Stimulated activated CD4-positive, alpha-beta T cell treated with anti-CD3 and anti-CD28 coated beads, Interleukin-4, amount 100 ng/mL, for 1 hour (primary cell): ENCODE data around the gene MKS1.

Experiments used
- DNase-seq: peaks from one replicate; pipeline ENCODE4 v3.0.0-alpha.2; 2020

MKS1 gene

DNA sequence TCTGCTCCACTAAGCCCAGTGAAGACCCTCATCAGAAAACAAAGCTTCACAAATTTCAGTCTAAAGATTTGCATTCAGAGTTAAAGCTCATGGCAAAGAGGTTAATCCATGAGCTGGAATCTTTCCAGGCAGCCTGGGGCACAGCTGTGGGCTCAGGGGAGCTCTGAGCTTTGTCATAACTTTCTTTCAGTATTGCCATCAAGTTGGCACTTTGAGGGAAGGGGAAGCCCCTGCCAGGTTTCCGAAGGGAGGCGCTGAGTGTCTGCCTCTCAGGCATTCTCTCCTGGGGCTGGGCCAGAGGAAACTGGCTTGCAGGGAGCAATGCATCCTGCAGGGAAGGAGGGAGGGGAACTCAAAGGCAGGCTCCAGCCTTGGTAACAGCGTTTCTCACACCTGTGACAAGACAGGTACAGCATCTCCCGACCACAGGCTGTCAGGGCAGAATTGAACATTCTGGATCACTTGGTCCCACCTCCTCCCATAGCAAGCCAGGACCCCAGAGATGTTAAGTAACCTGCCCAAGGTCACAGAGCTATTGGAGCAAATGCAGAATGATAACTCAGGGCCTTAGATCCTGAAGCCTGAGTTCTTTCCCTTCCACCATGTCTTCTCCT lies 23.2 kb upstream of the MKS1 start:
- DNase-seq = no peak

DNA sequence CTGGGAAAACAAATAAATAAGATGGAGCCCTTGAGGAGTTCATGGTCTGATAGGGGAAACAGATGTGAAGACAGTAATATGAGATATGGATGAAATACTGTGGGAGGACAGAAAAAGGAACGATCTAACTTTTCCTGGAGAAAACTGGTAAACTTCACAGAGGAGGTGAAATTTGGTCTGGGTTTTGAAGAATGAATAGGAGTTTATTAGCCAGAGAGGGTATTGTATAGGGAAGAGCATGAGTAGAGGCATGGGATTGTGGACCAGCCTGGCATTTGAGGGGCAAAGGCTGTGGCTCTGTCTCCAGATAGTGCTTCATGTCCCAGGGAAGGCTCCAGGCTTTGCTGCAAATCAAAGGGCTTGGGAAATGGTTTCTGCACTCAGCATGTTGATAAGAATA lies 20.9 kb upstream of the MKS1 start:
- no peak for DNase-seq

DNA sequence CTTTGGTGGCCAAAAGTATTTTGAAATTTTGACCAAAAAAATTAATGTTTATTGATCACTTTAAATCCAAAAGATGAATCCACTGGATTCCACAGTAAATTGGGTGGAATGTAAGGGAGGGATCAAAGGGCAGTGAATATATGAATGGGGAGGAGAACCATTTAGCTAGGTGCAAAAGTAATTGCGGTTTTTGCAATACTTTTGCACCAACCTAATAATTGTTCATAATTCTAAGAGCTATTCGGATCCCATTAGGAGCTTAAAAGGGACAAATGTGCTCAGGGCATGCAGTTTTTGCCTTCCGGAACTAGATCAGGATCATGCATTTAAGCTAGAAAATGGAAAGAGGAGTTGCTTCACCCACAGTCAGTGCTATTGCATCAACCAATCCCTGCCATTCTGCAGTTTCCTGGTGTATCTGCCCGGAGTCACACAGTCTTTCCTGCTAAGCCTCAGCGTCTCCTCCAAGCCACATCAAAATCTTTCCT lies 19.1 kb upstream of the MKS1 start, which contains the start of gene LPO:
Gene LPO (plus strand): TSS at position 438 of the 488 bp plus-strand sequence. CDS start 4,396 bp downstream, outside the sequence.
- DNase-seq = no peak

DNA sequence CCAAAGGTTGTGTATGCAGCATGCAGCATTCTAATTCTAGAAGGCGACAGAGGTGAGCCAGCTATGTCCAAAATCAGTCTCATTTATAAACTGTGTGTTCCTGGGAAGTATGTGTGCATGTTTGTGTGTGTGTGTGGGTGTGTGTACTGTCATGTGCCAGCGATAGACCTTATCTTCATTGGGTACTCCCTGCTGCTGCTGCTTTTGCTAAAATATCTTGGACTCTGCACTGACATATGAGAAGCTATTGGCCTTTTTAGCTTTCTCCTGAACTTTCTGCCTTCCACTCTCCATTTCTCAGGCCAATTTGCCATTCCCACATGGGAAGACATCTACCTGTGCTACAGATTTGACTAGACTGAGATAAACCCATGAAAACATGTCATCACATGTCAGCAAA lies 17.3 kb upstream of the MKS1 start:
- no peak for DNase-seq

DNA sequence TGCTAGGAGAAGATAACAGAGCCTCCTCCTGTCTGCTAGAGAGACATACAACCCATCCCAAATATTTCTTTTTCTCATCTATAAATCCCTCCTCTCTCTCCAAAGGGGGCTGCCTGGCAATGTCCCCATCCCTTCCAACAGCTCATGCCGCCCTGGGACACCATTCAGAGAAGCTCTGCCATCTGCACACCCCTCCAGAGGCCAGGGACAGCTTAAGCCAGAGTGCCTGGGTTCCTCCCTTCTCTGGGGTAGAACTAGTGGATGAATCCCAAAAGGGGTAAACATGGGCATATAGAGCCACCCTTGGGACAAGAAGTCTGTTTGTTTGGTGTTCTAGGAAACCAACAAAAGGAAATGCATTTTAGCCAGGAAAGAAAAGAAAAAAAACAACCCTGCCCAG lies 16.8 kb upstream of the MKS1 start:
- no peak for DNase-seq

DNA sequence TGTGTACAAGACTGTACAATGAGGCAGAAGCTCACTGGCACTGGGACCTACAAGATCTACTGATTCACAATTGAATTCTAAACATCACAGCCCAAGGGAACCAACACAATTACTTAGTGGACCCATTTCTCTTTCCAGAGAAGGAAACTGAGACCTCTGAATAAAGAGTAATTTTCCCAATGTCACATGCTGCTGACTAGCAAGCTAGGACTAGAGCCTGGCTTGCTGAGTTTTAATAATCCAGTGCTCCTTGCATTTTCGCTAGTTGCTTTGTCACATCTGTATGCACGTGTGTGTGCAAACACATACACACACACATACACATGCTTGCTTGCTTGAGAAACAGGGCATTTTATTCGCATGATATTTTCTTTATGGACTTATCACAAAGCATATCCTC lies 15.5 kb upstream of the MKS1 start:
- no peak for DNase-seq

DNA sequence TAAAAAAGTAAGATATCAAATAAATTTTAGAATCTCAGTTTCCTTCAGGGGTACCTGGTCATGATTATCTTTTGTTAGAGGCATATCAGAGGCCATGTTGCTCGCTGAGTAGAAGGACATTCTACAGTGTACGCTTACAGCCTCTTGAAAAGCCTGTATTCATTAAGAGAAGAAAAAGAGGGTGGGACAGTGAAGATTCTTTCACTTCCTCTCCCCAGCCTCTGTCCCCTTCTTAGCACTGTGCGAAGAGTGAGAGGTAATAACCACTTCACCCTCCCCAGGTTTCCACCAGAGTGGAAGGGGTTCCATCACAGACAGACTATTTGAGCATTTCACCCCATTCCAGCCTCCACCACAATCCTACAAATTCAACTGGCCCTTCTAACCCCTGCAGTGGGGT lies 14.5 kb upstream of the MKS1 start:
- DNase-seq = no peak

DNA sequence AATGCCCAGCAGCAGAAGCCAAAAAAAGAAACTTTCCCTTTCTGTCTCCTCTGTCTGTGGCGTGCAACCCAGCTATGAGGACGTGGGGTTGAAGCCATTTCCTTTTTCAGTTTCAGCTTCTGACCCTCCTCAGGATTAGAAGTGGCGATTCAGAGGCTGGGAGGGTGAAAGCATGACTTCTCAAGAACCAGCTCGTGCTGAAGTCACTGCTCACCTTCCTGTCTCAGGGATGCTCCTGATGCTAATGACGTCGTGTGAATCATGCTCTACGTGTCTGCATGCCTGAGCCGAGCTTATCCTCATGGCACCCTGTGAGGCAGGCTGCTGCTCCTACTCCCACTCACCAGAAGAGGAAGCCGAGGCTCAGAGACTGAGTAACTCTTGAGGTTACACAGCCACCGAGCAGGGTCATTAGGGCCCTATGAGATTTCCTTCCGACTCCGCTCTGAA lies 13.7 kb upstream of the MKS1 start:
- no peak for DNase-seq

DNA sequence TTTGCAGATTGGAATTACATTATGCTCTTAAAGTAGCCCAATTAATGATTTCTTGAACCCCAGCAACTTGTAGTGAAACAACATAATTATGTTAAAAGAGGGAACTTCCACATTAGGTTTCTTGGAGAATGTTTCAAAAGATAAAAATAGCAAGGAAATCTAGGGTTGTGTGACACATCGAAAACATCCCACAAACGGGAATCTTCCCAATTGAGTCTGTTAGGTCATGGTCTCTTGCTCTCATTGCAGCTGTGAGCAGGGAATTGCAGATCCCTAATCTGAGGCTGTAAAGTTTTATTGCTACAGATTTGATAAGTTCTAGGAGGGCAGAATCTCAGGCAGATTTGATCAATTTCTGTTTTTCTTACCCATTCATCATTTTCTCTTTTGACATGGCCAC lies 12.6 kb upstream of the MKS1 start:
- no peak for DNase-seq

DNA sequence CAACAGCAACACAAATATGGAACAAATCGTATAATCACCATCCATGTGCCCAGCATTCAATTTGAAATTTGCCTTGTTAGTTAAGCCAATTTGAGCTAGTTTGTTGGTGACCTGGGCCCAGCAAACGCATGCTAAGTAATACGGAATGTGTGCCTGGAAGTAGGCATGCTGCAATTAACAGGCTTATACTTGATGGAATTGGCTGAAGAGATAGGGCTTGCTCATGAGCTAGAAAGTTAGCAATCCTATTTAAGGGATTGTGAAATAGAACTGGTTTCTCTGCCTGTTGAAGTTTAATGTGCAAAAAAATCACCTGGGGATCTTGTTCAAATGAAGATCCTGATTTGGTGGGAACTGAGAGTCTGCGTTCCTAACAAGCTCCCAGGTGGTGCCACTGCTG lies 10.8 kb upstream of the MKS1 start:
- DNase-seq = no peak

DNA sequence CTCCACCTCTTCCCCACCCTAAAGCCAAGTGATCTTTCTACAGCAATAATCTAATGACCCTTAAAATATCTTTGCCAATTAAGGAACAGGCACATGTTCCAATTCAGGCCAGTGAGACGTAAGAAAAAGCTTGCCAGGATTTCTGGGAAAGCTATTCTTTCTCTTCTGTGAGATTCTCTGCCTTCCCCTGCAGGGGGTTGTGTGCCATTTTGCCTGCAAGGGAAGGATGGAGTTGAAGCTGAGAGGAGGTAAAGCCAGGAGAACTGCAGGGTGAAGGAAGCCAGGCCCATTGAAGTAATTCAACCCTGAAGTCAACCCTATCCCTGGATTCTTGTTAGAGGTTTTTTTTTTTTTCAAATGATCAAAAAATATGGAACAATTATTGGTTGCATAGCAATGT lies 10.3 kb upstream of the MKS1 start:
- DNase-seq = no peak

DNA sequence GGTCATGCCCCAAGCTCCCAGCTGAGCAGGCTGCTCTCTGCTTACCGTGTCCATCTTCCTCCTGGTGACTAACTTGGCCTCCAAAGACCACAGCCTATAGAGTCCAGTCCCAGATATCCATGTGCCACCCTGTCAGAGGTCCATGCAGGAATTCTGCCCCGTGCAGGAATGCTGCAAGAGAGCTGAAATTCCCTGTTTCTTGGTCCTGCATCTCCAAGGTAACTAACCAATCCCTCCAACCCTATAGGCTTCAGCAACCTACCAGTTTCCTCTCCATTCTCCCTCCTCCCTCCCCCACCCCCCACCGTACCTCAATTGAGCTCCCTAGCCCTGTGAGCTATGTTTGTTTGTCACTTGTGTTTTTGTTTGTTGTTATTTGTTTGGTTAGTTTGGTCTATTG lies 9.6 kb upstream of the MKS1 start:
- no peak for DNase-seq

DNA sequence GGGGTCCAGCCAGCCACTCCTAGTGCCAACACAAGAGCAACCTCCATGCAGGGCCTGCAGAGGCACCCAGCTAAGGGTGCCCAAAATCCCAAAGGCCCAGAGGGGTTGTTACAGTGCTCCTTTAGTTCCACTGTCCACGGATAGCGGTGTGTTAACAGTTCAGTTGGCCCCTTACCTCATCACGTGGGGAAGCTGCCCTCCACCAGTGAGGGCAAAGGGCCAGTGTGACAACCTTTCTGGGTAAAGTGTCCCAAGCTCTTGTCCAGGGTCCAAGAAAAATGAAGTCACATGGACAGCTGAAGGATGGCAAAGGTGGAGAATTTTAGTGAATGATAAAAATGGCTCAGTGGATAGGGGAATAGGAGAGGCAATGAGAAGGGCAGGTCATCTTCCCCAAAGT lies 8.7 kb upstream of the MKS1 start:
- DNase-seq = no peak

DNA sequence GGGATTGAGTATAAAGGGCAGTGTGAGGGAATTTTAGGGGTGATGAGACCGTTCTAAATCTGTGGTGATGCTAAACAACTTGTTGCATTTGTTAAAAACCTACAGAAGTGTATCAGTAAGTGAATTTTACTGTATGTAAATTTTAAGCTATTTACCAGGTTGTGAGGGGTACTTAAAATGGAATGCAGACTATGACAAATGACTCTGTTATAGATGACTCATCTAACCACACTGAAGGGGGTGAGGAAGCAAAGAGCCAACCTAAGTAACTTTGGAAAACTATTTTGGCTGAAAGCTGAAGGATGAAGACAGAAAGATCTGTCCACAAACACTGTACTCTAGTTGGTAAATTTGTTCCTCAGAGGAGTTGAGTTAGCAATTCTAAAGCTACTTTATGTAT lies 5.3 kb upstream of the MKS1 start:
- no peak for DNase-seq

DNA sequence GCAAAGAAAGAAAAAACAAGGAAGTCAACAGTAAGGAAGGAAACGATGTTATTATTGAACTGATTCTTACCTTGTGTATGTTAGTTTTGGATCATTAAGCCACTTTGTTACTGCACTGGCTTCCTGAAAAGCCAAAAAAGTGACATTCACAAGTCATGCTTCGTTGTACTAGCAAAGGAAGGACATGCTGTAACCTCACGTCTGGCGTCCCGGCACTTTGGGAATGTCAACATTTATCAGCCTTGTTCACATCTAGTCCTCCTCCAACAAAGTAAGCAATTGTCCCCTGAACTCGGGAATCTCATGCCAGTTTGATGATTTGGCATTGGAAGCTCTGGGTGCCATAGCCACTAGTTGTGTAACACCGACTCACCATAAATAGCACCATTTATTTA lies 731 bp upstream of the MKS1 start:
- DNase-seq = no peak

DNA sequence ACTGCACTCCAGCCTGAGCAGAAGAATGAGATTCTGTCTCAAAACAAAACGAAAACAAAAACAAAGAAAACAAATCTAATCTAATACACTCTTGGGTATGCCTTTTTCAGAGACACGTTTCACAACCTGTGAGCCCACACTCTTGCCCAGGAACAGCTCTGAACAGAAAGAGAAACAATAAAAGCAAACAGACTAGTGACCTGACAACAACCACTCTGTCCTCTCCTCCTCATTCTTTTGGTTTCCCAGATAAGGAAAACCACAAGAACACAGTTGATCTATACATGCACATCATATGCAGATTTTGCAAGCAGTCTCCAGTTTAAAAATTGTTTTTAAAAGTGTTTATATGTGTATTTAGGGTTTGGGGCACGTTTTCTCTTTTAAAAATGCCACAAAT lies 1.3 kb downstream of the MKS1 start:
- DNase-seq = no peak

DNA sequence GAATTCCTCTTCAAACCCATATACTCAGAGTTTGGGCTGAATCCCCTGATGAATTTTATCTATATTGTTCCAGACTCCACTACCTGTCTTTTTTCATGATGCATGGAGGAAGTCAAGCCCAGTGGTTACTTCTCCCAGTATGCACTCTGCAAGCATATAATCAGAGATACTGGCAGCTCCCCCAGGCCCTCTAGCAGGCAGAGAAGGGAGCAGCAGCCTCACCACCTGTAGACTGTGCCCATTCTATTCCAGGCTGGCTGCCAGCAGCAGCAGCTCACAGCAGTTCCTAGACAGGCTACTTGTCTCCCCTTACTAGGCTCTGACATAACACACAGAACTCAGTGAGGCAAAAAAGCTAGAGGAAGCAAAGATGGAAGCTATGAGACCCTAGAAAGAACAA lies 3.4 kb downstream of the MKS1 start:
- no peak for DNase-seq

DNA sequence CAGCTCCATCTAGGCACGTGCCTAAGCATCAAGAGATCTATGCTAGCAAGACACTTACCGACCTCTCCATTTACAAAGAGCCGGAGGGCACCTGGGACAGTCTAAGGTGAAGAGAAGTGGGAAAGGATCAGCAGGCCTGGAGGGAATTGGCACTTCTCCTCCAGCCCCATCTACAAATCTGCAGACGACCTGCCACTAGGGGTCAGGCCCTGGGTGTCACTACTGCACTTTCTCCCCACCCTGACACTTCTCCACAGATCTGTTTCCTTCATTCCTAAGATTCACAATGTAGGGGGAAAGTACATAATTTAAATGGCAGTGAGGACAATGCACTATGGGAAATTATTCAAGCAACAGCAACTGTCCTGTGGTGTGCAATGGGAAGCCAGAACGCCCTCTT lies 8.1 kb downstream of the MKS1 start:
- no peak for DNase-seq

DNA sequence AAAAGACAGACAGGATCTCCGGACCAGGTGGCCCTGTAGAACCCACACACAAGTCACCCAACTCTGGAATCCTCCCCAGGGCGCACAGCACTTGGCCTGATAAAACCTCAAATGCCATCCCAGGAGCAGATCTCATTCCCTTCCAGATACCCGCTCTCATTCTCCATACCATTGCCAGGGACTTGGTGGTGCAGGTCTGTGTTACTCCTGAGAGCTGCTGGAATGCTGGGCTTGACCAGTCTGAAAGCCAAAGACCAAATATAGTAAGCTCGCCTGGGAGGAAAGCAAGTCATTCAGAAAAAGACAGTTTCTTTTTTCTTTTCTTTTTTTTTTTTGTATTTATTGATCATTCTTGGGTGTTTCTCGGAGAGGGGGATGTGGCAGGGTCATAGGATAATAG lies 10.7 kb downstream of the MKS1 start:
- no peak for DNase-seq

DNA sequence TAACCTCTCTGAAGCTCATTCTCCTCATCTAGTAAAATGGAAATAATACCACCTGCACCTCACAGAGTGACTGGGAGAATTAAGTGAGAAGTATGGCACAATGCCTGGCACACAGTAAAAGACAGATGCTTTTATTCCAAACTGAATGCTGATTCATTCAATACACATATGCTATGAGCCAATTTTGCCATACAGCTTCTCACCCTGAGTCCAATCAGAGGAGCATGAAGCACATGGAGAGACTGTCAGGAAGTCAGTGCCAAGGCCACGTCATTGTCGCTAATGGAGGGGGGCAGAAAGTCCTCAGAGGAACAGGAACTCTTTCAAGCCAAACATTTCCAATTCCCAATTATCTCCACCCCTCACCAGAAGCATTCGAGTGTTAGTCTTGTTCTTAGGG lies 11.6 kb downstream of the MKS1 start:
- no peak for DNase-seq

DNA sequence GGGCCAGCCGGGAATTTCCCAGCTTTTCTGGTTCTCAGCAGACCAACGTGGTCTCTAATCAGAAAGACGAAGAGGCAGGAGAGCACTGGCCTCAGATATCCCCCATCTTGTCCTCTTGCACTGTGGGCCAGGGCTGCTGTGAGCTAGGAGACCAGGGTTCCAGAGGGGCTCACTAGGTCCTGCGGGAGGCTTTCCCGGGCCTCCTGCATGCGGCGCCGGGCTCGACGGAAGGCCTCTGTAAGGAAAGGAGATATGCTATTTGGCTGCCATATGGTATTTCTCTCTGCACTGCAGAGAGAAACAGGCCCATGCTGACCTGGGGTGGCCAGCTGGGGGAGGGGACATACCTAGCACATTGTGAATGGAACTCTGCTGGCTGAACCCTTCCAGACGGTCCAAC lies 13.1 kb downstream of the MKS1 start:
- no peak for DNase-seq

DNA sequence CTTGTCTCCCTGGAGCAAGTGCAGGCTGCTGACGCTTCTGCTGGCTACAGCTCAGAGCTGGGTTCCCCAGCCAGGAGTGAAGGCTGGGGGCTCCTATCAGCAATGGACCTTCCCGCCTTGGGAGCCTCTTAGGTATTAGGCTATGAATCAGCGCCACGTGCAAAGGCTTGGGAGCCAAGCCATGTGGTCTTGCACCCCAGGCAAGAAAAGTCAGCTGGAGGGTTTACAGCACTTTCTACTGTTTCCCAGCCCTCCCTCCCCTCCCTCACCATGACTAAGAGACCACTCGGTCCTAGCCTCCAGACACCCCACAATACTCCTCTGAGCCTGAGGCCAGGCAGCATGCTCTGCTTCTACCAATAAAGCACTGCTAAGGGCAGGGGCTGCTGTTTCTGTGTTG lies 14.3 kb downstream of the MKS1 start:
- DNase-seq = no peak

DNA sequence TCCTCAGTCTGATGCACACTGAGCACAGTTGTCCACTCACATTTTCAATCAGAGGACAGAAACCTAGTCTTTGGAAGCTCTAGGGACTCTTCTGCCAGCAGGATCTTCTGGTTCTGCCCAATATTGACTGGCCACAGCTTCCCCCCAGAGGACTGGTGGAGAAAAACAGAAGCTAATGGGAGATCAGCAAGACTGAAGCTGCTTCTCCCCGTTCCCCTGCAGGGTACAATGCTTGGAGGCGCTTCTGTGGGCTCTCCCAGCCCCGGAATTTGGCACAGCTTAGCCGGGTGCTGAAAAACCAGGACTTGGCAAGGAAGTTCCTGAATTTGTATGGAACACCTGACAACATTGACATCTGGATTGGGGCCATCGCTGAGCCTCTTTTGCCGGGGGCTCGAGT lies 16.2 kb downstream of the MKS1 start:
- DNase-seq = no peak

DNA sequence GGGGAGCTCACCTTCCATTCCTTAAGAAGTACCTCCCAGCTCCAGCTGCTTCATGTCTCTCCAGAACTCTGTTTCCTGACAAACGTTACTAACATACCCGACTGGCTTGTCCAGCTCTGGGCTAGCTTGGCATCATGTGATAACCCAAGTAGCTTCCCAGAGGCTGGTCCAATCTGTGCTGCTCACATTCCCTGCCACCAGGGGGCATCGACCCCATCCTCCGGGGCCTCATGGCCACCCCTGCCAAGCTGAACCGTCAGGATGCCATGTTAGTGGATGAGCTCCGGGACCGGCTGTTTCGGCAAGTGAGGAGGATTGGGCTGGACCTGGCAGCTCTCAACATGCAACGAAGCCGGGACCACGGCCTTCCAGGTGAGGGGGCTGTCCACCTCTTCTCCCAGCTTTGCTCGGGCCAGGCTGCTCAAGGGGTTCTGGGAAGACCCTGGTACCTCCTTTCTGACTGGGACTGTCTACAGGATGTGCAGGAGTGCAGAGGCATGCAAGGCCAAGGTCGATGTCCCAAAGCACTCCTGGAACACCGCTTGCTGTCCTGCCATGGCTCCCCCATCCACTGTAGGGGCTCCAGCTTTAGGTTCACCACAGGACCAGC lies 18.9 kb downstream of the MKS1 start:
- peak; percentile 62 for DNase-seq

DNA sequence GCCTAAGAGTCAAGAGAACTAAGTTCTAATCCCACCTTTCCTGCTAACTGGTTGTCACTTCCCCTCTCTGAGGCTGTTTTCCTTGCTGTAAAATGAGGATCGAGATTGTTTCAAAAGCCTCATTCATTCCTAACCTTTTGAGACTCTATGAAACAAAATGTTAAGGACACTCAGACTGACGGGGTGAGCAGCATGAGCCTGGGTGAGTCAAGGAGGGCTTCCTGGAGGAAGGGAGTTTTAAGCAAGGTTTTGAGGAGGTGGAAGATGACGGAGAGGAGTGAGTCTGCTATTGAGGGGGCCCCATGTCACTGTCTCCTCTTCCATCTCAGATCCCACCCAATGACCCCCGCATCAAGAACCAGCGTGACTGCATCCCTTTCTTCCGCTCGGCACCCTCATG lies 22.4 kb downstream of the MKS1 start:
- DNase-seq = no peak
